HTR-8/SVneo (cell line): Measurements from ENCODE around the gene ALOX12B.
"Not testable (repeated sequence)": the region's sequence is repeated elsewhere in the genome, so short reads cannot be mapped to it uniquely, and the experiment has no call there.

ENCODE experiments used
- DNase-seq: peaks from one replicate; pipeline ENCODE4 v3.0.0; 2011; ENCODE audit warnings: low spot score, mixed read lengths; ENCODE audit not compliant: insufficient read length
- FAIRE-seq: peaks from 2 replicates; lab custom pipeline; 2011; peaks lifted over from hg19 to GRCh38; lab: Jason Lieb, UNC

Gene ALOX12B

GRCh38 chr17:8069587-8069860, 18.0 kb downstream of the ALOX12B start:
- DNase-seq (no peak), FAIRE-seq (no peak)

- FAIRE-seq (no peak), DNase-seq (no peak)
Observed at GRCh38 chr17:8068736-8069586, 18.6 kb downstream of the ALOX12B start.

- DNase-seq: no peak
- no peak for FAIRE-seq
Observed at GRCh38 chr17:8067806-8068205, 19.7 kb downstream of the ALOX12B start.

- no peak for DNase-seq
- no peak for FAIRE-seq
Observed at GRCh38 chr17:8066841-8067775, 20.4 kb downstream of the ALOX12B start.

GRCh38 chr17:8064561-8065019, 22.9 kb downstream of the ALOX12B start:
- no peak for FAIRE-seq

GRCh38 chr17:8063761-8064534, 23.6 kb downstream of the ALOX12B start:
- FAIRE-seq: no peak

More at GRCh38 chr17:8064561-8065019, 22.9 kb downstream of the ALOX12B start:
- no peak for DNase-seq

GRCh38 chr17:8062807-8063483, 24.6 kb downstream of the ALOX12B start:
- DNase-seq: no peak
- no peak for FAIRE-seq

More at GRCh38 chr17:8063761-8064534, 23.6 kb downstream of the ALOX12B start:
- no peak for DNase-seq

GRCh38 chr17:8062435-8062806, 25.1 kb downstream of the ALOX12B start:
- FAIRE-seq: peak; percentile 9
- no peak for DNase-seq

- DNase-seq, FAIRE-seq: not testable (repeated sequence)
Observed at GRCh38 chr17:8061851-8062250, 25.7 kb downstream of the ALOX12B start.

- DNase-seq (peak; percentile 76), FAIRE-seq (no peak)
Observed at GRCh38 chr17:8060274-8060673, 27.2 kb downstream of the ALOX12B start.

GRCh38 chr17:8059131-8059530, 28.4 kb downstream of the ALOX12B start:
- no peak for FAIRE-seq
- DNase-seq: no peak

GRCh38 chr17:8057691-8058114, 29.8 kb downstream of the ALOX12B start:
- peak; percentile 96 for FAIRE-seq

GRCh38 chr17:8056976-8057625, 30.4 kb downstream of the ALOX12B start:
- FAIRE-seq: no peak
- no peak for DNase-seq

More at GRCh38 chr17:8057691-8058114, 29.8 kb downstream of the ALOX12B start:
- peak; percentile 87 for DNase-seq

GRCh38 chr17:8056232-8056975, 31.1 kb downstream of the ALOX12B start:
- FAIRE-seq (peak; percentile 23), DNase-seq (no peak)

- FAIRE-seq: no peak
- no peak for DNase-seq
Observed at GRCh38 chr17:8055851-8056231, 31.7 kb downstream of the ALOX12B start.

GRCh38 chr17:8053600-8053999, 33.9 kb downstream of the ALOX12B start:
- DNase-seq (no peak), FAIRE-seq (peak; percentile 42)

- FAIRE-seq (no peak), DNase-seq (no peak)
Observed at GRCh38 chr17:8052256-8053252, 35.0 kb downstream of the ALOX12B start.
